Sigmoid colon (tissue), 4 donors: ENCODE data around the gene PLCB1.

Experiments
- EP300 ChIP-seq, 4 donors: sonication (generic); formaldehyde crosslinking; IDR thresholded peaks; one replicate each; pipeline ENCODE4 v1.6.1; 2017; ENCODE audit warnings: antibody characterized with exemption in 4 of 4
- POLR2A ChIP-seq, 2 donors: fragments of 450-650 bp; IDR thresholded peaks; one replicate each; pipeline ENCODE4 v1.6.1; 2016; ENCODE audit warnings: antibody characterized with exemption in 2 of 2, mild to moderate bottlenecking in 2 of 2, moderate library complexity in 2 of 2
- TF ChIP-seq, protein P1 (sequence below), 4 experiments: fragments of 450-650 bp in 3 of 4; fragments of 200-600 bp in 1 of 4; IDR thresholded peaks; one replicate each; pipeline ENCODE4 v1.5.1; 2016 to 2019; ENCODE audit warnings: antibody characterized with exemption in 4 of 4, mild to moderate bottlenecking in 3 of 4, moderate library complexity in 2 of 4

- TF ChIP-seq, protein P1, sequence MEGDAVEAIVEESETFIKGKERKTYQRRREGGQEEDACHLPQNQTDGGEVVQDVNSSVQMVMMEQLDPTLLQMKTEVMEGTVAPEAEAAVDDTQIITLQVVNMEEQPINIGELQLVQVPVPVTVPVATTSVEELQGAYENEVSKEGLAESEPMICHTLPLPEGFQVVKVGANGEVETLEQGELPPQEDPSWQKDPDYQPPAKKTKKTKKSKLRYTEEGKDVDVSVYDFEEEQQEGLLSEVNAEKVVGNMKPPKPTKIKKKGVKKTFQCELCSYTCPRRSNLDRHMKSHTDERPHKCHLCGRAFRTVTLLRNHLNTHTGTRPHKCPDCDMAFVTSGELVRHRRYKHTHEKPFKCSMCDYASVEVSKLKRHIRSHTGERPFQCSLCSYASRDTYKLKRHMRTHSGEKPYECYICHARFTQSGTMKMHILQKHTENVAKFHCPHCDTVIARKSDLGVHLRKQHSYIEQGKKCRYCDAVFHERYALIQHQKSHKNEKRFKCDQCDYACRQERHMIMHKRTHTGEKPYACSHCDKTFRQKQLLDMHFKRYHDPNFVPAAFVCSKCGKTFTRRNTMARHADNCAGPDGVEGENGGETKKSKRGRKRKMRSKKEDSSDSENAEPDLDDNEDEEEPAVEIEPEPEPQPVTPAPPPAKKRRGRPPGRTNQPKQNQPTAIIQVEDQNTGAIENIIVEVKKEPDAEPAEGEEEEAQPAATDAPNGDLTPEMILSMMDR (IDR thresholded peaks at IDR 0.05): no peak
- TF ChIP-seq POLR2A (IDR thresholded peaks at IDR 0.05): no peak
- no peak for TF ChIP-seq EP300 (IDR thresholded peaks at IDR 0.05)
Observed at GRCh38 chr20:8246153-8246552, 114.1 kb downstream of the PLCB1 start.
